A549 (cell line): ENCODE results near the gene RAB3C. TPM values are rescaled to one million over a fixed set of nuclear protein-coding genes. Genes with fewer than 3 reads are reported as not detected.

Experiments used
- ATAC-seq, 2 experiments: fragments of 200-7000 bp in 1 of 2; fragments of >200 bp in 1 of 2; cut with Nextera tagmentation in 1 of 2; cut with Tn5 transposase in 1 of 2; 3 replicates each; pipeline versions ENCODE4 v1.8.0 to v1.9.1; 2018 to 2020; ENCODE audit warnings: mild to moderate bottlenecking in 1 of 2, moderate library complexity in 1 of 2
- CTCF ChIA-PET: fragments of 300-600 bp; sonication (Branson Sonifier 250); formaldehyde crosslinking; extraction: SDS; loops from one replicate; lab custom pipeline; 2021; ENCODE audit warnings: antibody characterized with exemption, inconsistent platforms; lab: Yijun Ruan, JAX
- POLR2A ChIA-PET: fragments of 350-600 bp; formaldehyde crosslinking; extraction: SDS; loops from one replicate; lab custom pipeline; 2021; ENCODE audit warnings: antibody characterized with exemption, inconsistent platforms; lab: Yijun Ruan, JAX
- DNase-seq, 2 experiments: peaks; one replicate each; pipeline versions ENCODE4 v3.0.0 to v3.0.0-alpha.2; 2011 to 2016; ENCODE audit warnings: low read depth in 1 of 2, low spot score in 1 of 2
- FAIRE-seq: peaks from 2 replicates; lab custom pipeline; 2011; peaks lifted over from hg19 to GRCh38; lab: Jason Lieb, UNC
- H3K27ac ChIP-seq, 2 experiments: fragments of >200 bp; sonication (Bioruptor Twin); formaldehyde crosslinking; 3 replicates each; pipeline ENCODE4 v1.5.1; 2016 to 2017
- H3K4me1 ChIP-seq: fragments of >200 bp; sonication (Bioruptor Twin); formaldehyde crosslinking; 3 replicates; pipeline ENCODE4 v1.6.1; 2016
- H3K4me2 ChIP-seq: fragments of >200 bp; sonication (Bioruptor Twin); formaldehyde crosslinking; 3 replicates; pipeline ENCODE4 v1.6.1; 2016
- H3K4me3 ChIP-seq: fragments of >200 bp; sonication (Bioruptor Twin); formaldehyde crosslinking; 3 replicates; pipeline ENCODE4 v1.5.1; 2016
- H3K9me3 ChIP-seq: fragments of >200 bp; sonication (Bioruptor Twin); formaldehyde crosslinking; 3 replicates; pipeline ENCODE4 v1.6.1; 2016
- BHLHE40 ChIP-seq: IDR thresholded peaks from 2 replicates; pipeline ENCODE4 v1.6.1; 2012; ENCODE audit warnings: low read depth, low read length, inconsistent platforms
- CTCF ChIP-seq: fragments of >200 bp; sonication (Bioruptor Twin); formaldehyde crosslinking; IDR thresholded peaks from 3 replicates; pipeline ENCODE4 v1.5.1; 2016
- EHF ChIP-seq: fragments of 250-450 bp; sonication (Bioruptor Pico); IDR thresholded peaks from 2 replicates; pipeline ENCODE4 v1.5.0; 2020; ENCODE audit warnings: mild to moderate bottlenecking
- ELK1 ChIP-seq: fragments of 150-350 bp; IDR thresholded peaks from 2 replicates; pipeline ENCODE4 v1.6.1; 2014; ENCODE audit warnings: low read depth, mild to moderate bottlenecking, low read length
- EP300 ChIP-seq, 2 experiments: fragments of >200 bp; sonication (Bioruptor Twin); formaldehyde crosslinking; IDR thresholded peaks; 2 replicates in 1 of 2; 3 replicates in 1 of 2; pipeline ENCODE4 v1.6.1; 2016 to 2017
- FOSB ChIP-seq: fragments of 250-450 bp; sonication (Bioruptor Pico); IDR thresholded peaks from 2 replicates; pipeline ENCODE4 v1.5.0; 2020; ENCODE audit warnings: mild to moderate bottlenecking, moderate library complexity
- HDAC2 ChIP-seq: fragments of 200-600 bp; sonication (generic); IDR thresholded peaks from 2 replicates; pipeline ENCODE4 v1.6.1; 2016
- HEYL ChIP-seq: fragments of 250-450 bp; sonication (Bioruptor Pico); IDR thresholded peaks from 2 replicates; pipeline ENCODE4 v1.8.0; 2021; ENCODE audit warnings: mild to moderate bottlenecking, moderate library complexity
- HMGXB4 ChIP-seq: fragments of 250-450 bp; sonication (Bioruptor Pico); IDR thresholded peaks from 2 replicates; pipeline ENCODE4 v1.5.0; 2021; ENCODE audit warnings: mild to moderate bottlenecking, moderate library complexity, borderline replicate concordance
- HOXA7 ChIP-seq: fragments of 250-450 bp; sonication (Bioruptor Pico); IDR thresholded peaks from 2 replicates; pipeline ENCODE4 v1.5.0; 2020; ENCODE audit warnings: mild to moderate bottlenecking, moderate library complexity
- HOXB5 ChIP-seq: fragments of 250-450 bp; sonication (Bioruptor Pico); IDR thresholded peaks from 2 replicates; pipeline ENCODE4 v1.5.0; 2020; ENCODE audit warnings: mild to moderate bottlenecking, moderate library complexity
- KDM1A ChIP-seq: fragments of 200-600 bp; sonication (generic); IDR thresholded peaks from 2 replicates; pipeline ENCODE4 v1.6.1; 2016; ENCODE audit warnings: low read depth, mild to moderate bottlenecking
- MAX ChIP-seq: IDR thresholded peaks from 2 replicates; pipeline ENCODE4 v1.6.1; 2012
- PBX3 ChIP-seq: IDR thresholded peaks from 2 replicates; pipeline ENCODE4 v1.6.1; 2012
- REST ChIP-seq: fragments of 200-600 bp; sonication (generic); IDR thresholded peaks from 2 replicates; pipeline ENCODE4 v1.6.1; 2016; ENCODE audit warnings: antibody characterized with exemption, mild to moderate bottlenecking, moderate library complexity
- RNF2 ChIP-seq: fragments of 200-600 bp; sonication (generic); IDR thresholded peaks from 2 replicates; pipeline ENCODE4 v1.6.1; 2016; ENCODE audit warnings: low read depth, mild to moderate bottlenecking, antibody characterized with exemption, moderate library complexity, borderline replicate concordance
- ZNF302 ChIP-seq: fragments of 250-450 bp; sonication (Bioruptor Pico); IDR thresholded peaks from 2 replicates; pipeline ENCODE4 v1.9.0; 2021; ENCODE audit warnings: inconsistent platforms, mild to moderate bottlenecking, moderate library complexity
- WGBS: methylation state at CpG from one replicate; pipeline ENCODE4 v1.1.6; 2017; ENCODE audit errors: missing lambda C conversion rate; 5-methylcytosine and 5-hydroxymethylcytosine counted together
- polyA plus RNA-seq, 4 experiments: library from polyadenylated mRNA; depleted of rRNA in 3 of 4; stranded (reverse); fragments of >200 nt; fragmentation: RNase III in 1 of 4; extraction: RNeasy Plus Mini Kit Qiagen cat#74134 plus additional on column Dnase treatment in 1 of 4; gene quantifications; 2 replicates in 3 of 4; 3 replicates in 1 of 4; pipeline ENCODE4 v1.2.3, GENCODE V29; 2011 to 2017
- TF ChIP-seq, protein P1 (sequence below): IDR thresholded peaks from 2 replicates; pipeline ENCODE4 v1.6.1; 2012; ENCODE audit warnings: low read depth, borderline replicate concordance
- TF ChIP-seq, protein P2 (sequence below): fragments of >200 bp; sonication (Bioruptor Twin); formaldehyde crosslinking; IDR thresholded peaks from 2 replicates; pipeline ENCODE4 v1.6.1; 2016

The RAB3C gene
- polyA plus RNA-seq, 2 of the 4 experiments (the other 2 are of a cell fraction), result not detected

DNA sequence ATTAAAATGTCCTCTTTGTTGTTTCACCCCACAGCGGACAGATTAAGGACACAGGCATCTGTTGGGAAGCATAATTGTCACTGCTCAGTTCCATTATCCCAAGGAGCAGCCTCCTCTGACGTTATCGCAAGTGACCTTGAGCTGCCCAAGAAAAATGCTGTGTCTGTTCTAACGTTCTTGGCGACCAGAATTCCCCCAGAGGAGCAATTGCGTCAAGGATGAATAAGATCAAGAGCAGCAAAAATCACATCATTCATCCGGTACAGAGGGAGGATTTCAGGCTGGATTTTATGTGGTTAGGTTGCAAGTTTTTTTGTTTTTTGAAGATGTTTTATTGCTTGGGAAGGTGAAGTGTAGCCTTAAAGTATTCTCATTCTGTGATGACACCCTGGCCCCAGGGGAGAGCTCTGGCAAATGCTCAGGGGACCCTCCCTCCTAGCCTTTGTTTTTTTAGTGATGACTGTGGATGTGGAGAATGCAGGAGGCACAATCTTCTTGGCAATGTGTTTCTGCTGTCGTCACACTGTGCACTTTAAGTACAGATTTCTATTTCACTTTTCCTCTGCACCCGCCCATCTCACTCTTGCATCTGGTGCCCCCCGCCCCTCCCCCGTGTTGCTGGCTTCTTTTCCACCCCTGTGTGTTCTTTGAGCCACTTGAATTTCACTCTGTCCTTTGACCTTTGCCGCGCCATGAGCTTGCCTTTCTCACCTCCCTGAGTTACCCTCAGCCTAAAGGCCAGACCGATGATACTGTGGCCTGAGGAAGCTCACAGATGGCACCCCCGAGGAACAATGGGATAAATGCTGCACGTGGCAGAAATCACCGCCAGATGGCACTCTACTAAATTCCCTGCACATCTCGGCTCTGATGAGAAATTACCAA lies 308.5 kb downstream of the RAB3C start (continued):
- no peak for TF ChIP-seq ELK1
- no peak for TF ChIP-seq HDAC2
- peak; percentile 100 for TF ChIP-seq EP300 (IDR thresholded peaks at IDR 0.05)
- TF ChIP-seq, protein P1, sequence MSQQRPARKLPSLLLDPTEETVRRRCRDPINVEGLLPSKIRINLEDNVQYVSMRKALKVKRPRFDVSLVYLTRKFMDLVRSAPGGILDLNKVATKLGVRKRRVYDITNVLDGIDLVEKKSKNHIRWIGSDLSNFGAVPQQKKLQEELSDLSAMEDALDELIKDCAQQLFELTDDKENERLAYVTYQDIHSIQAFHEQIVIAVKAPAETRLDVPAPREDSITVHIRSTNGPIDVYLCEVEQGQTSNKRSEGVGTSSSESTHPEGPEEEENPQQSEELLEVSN, result 0 out of 2 replicates have a peak, but pooled peaks have one; percentile 20
- TF ChIP-seq FOSB (CRISPR knock-in tag), result no peak
- TF ChIP-seq HOXB5 (CRISPR knock-in tag), result 0 out of 2 replicates have a peak, but pooled peaks have one; percentile 72
- no peak for TF ChIP-seq BHLHE40
- peak; percentile 81 for TF ChIP-seq MAX
- TF ChIP-seq RNF2, result no peak
- TF ChIP-seq HOXA7 (CRISPR knock-in tag), result no peak

- FAIRE-seq (no peak), DNase-seq (no peak)
- peaks cover 11% of the 10 kb centered on the region for H3K9me3 ChIP-seq
- TF ChIP-seq KDM1A (no peak), HOXA7 (CRISPR knock-in tag) (peak; percentile 28; the same call in 1 of the 2 replicates)
- TF ChIP-seq, all 56 proteins: peak for 1
- H3K27ac ChIP-seq, result peak overlapping the region; percentile 94 to 100
- ATAC-seq, result no peak
- no peak overlapping the region for H3K4me3 ChIP-seq
- peaks cover 68% of the 10 kb centered on the region for H3K4me1 ChIP-seq
- ChIA-PET CTCF (interaction anchor here (0.6 to 4.5 kb wide), 39 partner anchors 9 to 869 kb away, joined by 3 to 33 read pairs (median 5); no protein-coding TSS in a partner anchor), POLR2A (interaction anchor here (0.6 to 2.3 kb wide), 26 partner anchors 32 to 1050 kb away, joined by 3 to 33 read pairs (median 6); no protein-coding TSS in a partner anchor)
- H3K4me2 ChIP-seq, result peak overlapping the region; percentile 65
These were observed 309.1 kb downstream of the RAB3C start for GRCh38 chr5:58891971-58892343.

DNA sequence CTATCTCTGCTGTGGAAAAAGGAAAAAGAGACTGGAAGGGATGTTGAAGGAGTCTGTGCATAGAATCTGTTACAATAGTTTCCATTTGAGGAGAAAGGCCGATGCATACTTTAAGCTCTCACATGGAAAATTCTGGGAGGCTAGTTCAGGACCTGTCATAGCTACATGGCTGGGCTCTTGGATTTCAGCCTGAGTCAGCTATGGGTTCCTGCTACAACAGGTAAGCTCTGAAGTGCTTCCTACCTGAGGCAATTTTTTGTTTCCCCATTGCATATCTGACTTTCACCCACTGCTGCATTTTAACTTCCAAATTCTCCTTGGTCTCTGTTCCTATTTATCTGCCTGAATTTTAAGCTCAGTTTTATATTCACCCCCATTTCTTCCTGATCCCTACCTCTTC lies 310.7 kb downstream of the RAB3C start:
- H3K4me3 ChIP-seq, result no peak overlapping the region
- ChIA-PET CTCF (interaction anchor here (0.6 to 4.5 kb wide), 16 partner anchors 9 to 295 kb away, joined by 3 to 33 read pairs (median 6); no protein-coding TSS in a partner anchor), POLR2A (interaction anchor here (0.5 kb wide), 1 partner anchor 77 kb away, joined by 3 read pairs; no protein-coding TSS in a partner anchor)
- no peak overlapping the region for H3K4me2 ChIP-seq
- no peak for FAIRE-seq
- no peak for ATAC-seq
- peaks cover 68% of the 10 kb centered on the region for H3K4me1 ChIP-seq
- peaks cover 11% of the 10 kb centered on the region for H3K9me3 ChIP-seq
- WGBS, result 100% methylated on average over 1 of the region's 1 CpG
- no peak for DNase-seq
- peak overlapping the region; percentile 94 to 100 for H3K27ac ChIP-seq
- TF ChIP-seq HEYL, result no peak
- TF ChIP-seq, protein P2, sequence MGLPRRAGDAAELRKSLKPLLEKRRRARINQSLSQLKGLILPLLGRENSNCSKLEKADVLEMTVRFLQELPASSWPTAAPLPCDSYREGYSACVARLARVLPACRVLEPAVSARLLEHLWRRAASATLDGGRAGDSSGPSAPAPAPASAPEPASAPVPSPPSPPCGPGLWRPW, result no peak
- TF ChIP-seq CTCF, result no peak
- TF ChIP-seq REST, result no peak
- TF ChIP-seq ELK1, result no peak
- TF ChIP-seq ZNF302, result no peak
- TF ChIP-seq HMGXB4, result no peak
- TF ChIP-seq PBX3, result no peak
- no peak for TF ChIP-seq EHF (CRISPR knock-in tag)
- no peak for TF ChIP-seq BHLHE40
